Retinal pigment epithelial cell (primary cell): ENCODE data around the gene UBAP1.
"Not testable (repeated sequence)": the region's sequence is repeated elsewhere in the genome, so short reads cannot be mapped to it uniquely, and the experiment has no call there.

Source experiments
- DNase-seq: peaks from one replicate; pipeline ENCODE4 v3.0.0-alpha.2; 2010; ENCODE audit warnings: low read depth
- H3K4me3 ChIP-seq: 2 replicates; pipeline ENCODE4 v1.5.1; 2011; ENCODE audit warnings: mild to moderate bottlenecking, low read length, control low read depth, moderate library complexity
- CTCF ChIP-seq: conservative IDR thresholded peaks from 2 replicates; pipeline ENCODE4 v1.5.1; 2011; ENCODE audit warnings: low read depth, low read length, control low read depth, inconsistent platforms

Gene UBAP1

DNA sequence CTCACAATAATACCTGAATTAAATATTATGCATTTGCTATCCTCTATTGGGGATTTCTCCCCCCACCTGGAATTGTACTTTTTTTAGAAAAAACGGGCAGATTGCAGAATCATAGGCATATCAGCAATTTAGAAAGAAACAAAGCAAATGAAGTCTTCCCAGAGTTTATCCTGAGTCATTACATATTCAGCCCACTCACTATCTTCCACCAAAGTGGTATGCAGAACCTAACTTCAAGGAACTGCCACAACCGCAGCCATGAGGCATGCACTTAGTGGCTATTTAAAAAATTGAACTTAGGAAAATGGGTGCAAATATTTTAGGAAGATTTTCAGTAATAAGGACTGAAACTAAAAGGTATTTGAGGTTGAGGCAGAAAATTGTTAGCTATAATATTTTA is 48.6 kb downstream of the UBAP1 start:
- no peak overlapping the region for H3K4me3 ChIP-seq
- TF ChIP-seq CTCF = no peak
- DNase-seq = no peak

DNA sequence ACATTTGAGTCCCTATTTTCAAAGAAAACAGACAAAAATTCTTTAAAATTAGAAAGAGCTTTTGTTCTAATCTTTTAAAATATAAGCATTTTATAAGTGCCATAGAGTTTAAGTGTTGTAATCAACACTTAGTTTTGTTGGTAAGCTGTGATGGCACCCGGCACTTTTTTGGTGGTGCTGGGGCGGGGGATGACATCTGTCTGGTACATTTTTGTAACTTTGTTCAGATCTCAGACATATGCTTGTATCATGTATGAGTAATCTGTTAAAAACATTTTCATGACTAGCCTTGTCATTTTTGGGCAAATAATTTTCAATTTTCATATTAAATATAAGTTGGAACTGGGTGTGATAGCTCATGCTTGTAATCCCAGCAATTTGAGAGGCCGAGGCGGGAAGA is 51.7 kb downstream of the UBAP1 start:
- TF ChIP-seq CTCF = no peak
- DNase-seq = no peak
- no peak overlapping the region for H3K4me3 ChIP-seq

DNA sequence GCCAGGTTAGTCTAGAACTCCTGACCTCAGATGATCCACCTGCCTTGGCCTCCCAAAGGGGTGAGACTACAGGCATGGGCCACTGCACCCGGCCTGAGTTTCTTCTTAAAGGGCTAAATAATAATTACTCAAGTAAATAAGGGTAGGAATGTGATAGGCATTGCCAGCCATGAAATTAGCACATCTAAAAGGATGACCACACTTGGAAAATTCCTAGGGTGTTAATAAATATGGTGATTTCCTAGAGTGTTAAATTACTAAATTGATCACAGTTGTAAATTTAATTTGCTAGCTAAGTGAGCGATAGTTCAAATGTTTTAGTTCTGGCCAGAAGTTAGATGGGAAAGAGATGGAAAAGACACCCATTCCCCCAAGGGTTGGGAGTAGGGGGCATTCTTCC is 53.4 kb downstream of the UBAP1 start:
- TF ChIP-seq CTCF = no peak
- H3K4me3 ChIP-seq = no peak overlapping the region
- no peak for DNase-seq

- no peak for DNase-seq
- H3K4me3 ChIP-seq = no peak overlapping the region
- no peak for TF ChIP-seq CTCF
Observed at GRCh38 chr9:34233672-34234071, 54.8 kb downstream of the UBAP1 start.

- H3K4me3 ChIP-seq = no peak overlapping the region
- TF ChIP-seq CTCF = no peak
Observed at GRCh38 chr9:34237836-34238235, 59.0 kb downstream of the UBAP1 start.

GRCh38 chr9:34240006-34240405 is 61.2 kb downstream of the UBAP1 start:
- no peak for TF ChIP-seq CTCF
- no peak for DNase-seq
- H3K4me3 ChIP-seq = no peak overlapping the region

More at GRCh38 chr9:34237836-34238235, 59.0 kb downstream of the UBAP1 start:
- DNase-seq = no peak

DNA sequence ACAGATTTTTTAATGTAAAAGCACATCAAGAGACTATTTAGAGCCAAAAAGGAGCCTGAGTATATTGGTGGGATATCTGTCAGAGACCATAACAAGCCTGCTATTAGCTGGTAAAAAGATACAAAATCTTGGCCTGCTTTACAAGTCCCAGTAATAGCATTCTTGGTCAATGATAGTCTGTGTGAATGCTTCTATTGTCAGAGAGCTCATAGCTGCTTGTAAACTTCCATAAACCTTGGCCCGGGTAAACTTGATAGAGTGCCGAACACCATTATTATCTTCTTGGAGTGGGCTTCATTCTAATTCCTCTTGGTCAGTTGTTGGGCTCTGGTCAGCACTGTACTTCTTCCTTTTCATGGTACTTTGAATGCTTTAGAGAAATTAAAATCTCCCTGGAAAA is 64.0 kb downstream of the UBAP1 start:
- no peak for TF ChIP-seq CTCF
- DNase-seq = no peak
- H3K4me3 ChIP-seq = no peak overlapping the region

DNA sequence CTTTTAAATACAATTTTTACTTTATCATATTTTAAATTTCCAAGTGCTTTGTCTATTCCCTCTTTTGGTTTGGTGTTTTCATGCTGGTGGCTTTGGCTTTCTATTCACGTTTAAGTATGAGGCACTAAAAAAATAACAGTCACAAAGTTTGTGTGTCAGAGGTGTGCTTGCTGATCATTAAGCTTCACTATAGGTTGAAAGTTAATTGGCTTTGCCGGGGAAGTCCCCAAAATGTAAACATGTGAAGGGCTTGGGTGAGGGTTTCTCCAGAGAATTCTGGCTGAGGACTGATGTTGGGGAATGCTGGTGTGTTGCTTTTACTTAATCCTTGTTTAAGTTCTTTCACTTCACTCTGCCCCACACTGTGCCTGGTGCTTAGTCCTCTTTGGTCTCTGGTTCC is 66.4 kb downstream of the UBAP1 start:
- H3K4me3 ChIP-seq, DNase-seq: not testable (repeated sequence)
